ENCODE results near the gene IRAK4.

DNA sequence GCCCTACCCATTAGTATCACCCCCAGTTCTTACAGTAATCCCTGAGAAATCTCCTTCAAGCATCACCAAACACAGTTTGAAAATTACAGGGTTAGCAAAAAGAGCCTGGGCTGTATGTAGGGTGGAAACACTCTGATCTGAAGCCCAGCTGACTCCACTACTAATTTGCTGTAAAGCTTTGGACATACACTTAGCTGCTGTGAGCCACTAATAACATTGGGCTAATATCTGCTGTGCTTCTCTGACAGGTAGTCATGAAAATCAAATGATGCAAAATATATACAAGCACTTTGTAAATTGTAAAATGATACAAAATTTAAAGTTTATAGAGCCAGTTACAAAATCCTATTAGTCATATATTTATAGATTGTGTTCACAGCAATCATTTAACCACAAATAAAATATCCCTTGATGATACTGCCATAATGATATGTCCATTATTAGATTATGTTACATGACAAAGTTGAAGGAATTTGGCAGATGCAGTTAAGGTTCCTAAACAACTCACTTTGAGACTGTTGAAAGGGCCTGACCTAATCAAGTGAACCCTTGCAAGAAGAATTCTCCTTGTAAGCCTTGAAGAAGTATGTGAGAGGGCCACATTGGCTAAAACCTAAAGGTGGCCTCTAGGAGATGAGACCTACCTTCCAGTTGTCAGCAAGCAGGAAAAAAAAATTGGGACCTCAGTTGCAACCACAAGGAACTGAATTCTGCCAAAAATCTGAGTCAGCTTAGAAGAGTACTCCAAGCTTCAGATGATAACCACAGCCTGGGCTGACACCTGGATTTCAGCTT, 28.3 kb downstream of the IRAK4 start:
- TF ChIP-seq, protein P1, sequence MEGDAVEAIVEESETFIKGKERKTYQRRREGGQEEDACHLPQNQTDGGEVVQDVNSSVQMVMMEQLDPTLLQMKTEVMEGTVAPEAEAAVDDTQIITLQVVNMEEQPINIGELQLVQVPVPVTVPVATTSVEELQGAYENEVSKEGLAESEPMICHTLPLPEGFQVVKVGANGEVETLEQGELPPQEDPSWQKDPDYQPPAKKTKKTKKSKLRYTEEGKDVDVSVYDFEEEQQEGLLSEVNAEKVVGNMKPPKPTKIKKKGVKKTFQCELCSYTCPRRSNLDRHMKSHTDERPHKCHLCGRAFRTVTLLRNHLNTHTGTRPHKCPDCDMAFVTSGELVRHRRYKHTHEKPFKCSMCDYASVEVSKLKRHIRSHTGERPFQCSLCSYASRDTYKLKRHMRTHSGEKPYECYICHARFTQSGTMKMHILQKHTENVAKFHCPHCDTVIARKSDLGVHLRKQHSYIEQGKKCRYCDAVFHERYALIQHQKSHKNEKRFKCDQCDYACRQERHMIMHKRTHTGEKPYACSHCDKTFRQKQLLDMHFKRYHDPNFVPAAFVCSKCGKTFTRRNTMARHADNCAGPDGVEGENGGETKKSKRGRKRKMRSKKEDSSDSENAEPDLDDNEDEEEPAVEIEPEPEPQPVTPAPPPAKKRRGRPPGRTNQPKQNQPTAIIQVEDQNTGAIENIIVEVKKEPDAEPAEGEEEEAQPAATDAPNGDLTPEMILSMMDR (IDR thresholded peaks at IDR 0.05 in 4 of 5, conservative IDR thresholded peaks at IDR 0.05 in 1 of 5) = no peak
- no peak for TF ChIP-seq POLR2A (IDR thresholded peaks at IDR 0.05)
